Lower leg skin (tissue), 3 donors: ENCODE results near the gene KEAP1.

Experiments
- POLR2A ChIP-seq, 2 donors: fragments of 450-650 bp; IDR thresholded peaks; one replicate each; pipeline ENCODE4 v1.6.1; 2016 to 2017; ENCODE audit warnings: antibody characterized with exemption in 2 of 2, mild to moderate bottlenecking in 1 of 2, moderate library complexity in 1 of 2
- TF ChIP-seq, protein P1 (sequence below), 3 donors: fragments of 450-650 bp; IDR thresholded peaks; one replicate each; pipeline ENCODE4 v1.5.1; 2016; ENCODE audit warnings: antibody characterized with exemption in 3 of 3, mild to moderate bottlenecking in 3 of 3, moderate library complexity in 2 of 3

DNA sequence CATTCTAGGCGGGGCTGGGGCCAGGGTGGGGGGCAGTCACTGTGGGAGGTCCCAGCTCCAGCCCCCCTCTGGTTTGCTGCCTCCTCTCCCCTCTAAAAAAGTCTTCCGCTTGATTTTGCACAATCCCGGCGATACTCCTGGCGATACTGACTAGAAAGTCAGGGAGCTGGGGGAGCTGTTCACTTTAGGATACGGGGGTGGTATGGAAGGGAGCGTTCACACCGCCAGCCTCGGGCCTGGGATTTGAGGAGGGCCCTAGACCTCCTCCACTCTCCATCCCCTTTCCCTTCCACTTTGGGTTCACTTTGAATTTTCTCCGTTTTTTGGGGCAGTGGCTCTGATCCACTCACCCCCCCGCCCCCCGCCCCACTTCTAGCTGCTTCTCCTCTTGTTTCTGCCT lies 35.0 kb downstream of the KEAP1 start:
- TF ChIP-seq, protein P1, sequence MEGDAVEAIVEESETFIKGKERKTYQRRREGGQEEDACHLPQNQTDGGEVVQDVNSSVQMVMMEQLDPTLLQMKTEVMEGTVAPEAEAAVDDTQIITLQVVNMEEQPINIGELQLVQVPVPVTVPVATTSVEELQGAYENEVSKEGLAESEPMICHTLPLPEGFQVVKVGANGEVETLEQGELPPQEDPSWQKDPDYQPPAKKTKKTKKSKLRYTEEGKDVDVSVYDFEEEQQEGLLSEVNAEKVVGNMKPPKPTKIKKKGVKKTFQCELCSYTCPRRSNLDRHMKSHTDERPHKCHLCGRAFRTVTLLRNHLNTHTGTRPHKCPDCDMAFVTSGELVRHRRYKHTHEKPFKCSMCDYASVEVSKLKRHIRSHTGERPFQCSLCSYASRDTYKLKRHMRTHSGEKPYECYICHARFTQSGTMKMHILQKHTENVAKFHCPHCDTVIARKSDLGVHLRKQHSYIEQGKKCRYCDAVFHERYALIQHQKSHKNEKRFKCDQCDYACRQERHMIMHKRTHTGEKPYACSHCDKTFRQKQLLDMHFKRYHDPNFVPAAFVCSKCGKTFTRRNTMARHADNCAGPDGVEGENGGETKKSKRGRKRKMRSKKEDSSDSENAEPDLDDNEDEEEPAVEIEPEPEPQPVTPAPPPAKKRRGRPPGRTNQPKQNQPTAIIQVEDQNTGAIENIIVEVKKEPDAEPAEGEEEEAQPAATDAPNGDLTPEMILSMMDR (IDR thresholded peaks at IDR 0.05) = no peak
- TF ChIP-seq POLR2A (IDR thresholded peaks at IDR 0.05) = no peak
